HEK293 (cell line): ENCODE measurements around the gene ZNF280D.

Experiments
- CTCF ChIA-PET: fragments of 350-600 bp; formaldehyde crosslinking; extraction: SDS; loops from one replicate; lab custom pipeline; 2021; ENCODE audit warnings: antibody characterized with exemption; lab: Yijun Ruan, JAX
- POLR2A ChIA-PET: fragments of 300-600 bp; formaldehyde crosslinking; extraction: SDS; loops from one replicate; lab custom pipeline; 2020; ENCODE audit warnings: antibody characterized with exemption, inconsistent platforms; lab: Yijun Ruan, JAX
- H3K27ac ChIP-seq: fragments of 200-500 bp; sonication (Bioruptor generic); 2 replicates; pipeline ENCODE4 v1.5.1; 2014; ENCODE audit warnings: low read depth, low read length, control low read depth, inconsistent platforms; ENCODE audit errors: extremely low read depth
- H3K36me3 ChIP-seq, 2 experiments: fragments of 200-500 bp in 1 of 2; sonication (Bioruptor generic) in 1 of 2; 1 replicate in 1 of 2; 2 replicates in 1 of 2; pipeline ENCODE4 v1.5.1; 2014 to 2017; ENCODE audit warnings: inconsistent platforms in 2 of 2, low read length in 2 of 2; ENCODE audit not compliant: control insufficient read depth in 2 of 2, insufficient read depth in 1 of 2
- H3K4me1 ChIP-seq: fragments of 200-500 bp; sonication (Bioruptor generic); 2 replicates; pipeline ENCODE4 v1.5.1; 2014; ENCODE audit warnings: mild to moderate bottlenecking, low read length, inconsistent platforms; ENCODE audit not compliant: control insufficient read depth, insufficient read depth
- H3K4me3 ChIP-seq: 2 replicates; pipeline ENCODE4 v1.5.1; 2011; ENCODE audit warnings: low read depth, mild to moderate bottlenecking, control low read depth, low read length, moderate library complexity
- H3K9me3 ChIP-seq: fragments of 200-500 bp; sonication (Bioruptor generic); 2 replicates; pipeline ENCODE4 v1.5.1; 2014; ENCODE audit warnings: low read depth, low read length, inconsistent platforms; ENCODE audit not compliant: control insufficient read depth, insufficient read depth
- GLI4 ChIP-seq: fragments of 450-650 bp; formaldehyde crosslinking; IDR thresholded peaks from 2 replicates; pipeline ENCODE4 v1.5.1; 2016; ENCODE audit warnings: missing biosample characterization, missing genetic modification characterization
- GLIS2 ChIP-seq: fragments of 450-650 bp; formaldehyde crosslinking; IDR thresholded peaks from 2 replicates; pipeline ENCODE4 v1.5.1; 2016; ENCODE audit warnings: missing biosample characterization, missing genetic modification characterization
- IKZF3 ChIP-seq: fragments of 450-650 bp; IDR thresholded peaks from 2 replicates; pipeline ENCODE4 v1.5.0; 2018; ENCODE audit warnings: missing biosample characterization, mild to moderate bottlenecking, missing genetic modification characterization, moderate library complexity
- MYNN ChIP-seq: fragments of 450-650 bp; formaldehyde crosslinking; IDR thresholded peaks from 2 replicates; pipeline ENCODE4 v1.5.1; 2016; ENCODE audit warnings: missing biosample characterization, missing genetic modification characterization, borderline replicate concordance
- PRDM1 ChIP-seq: fragments of 450-650 bp; formaldehyde crosslinking; IDR thresholded peaks from 2 replicates; pipeline ENCODE4; 2016; ENCODE audit warnings: missing biosample characterization, missing genetic modification characterization
- RBAK ChIP-seq: fragments of 450-650 bp; formaldehyde crosslinking; IDR thresholded peaks from 2 replicates; pipeline ENCODE4 v1.5.1; 2016; ENCODE audit warnings: missing biosample characterization, missing genetic modification characterization
- TCF7L2 ChIP-seq: IDR thresholded peaks from 2 replicates; pipeline ENCODE4 v1.6.1; 2011; ENCODE audit warnings: low read depth, mild to moderate bottlenecking, inconsistent platforms, low read length, moderate library complexity, borderline replicate concordance
- ZBTB48 ChIP-seq: fragments of 450-650 bp; formaldehyde crosslinking; IDR thresholded peaks from 2 replicates; pipeline ENCODE4 v1.5.1; 2016; ENCODE audit warnings: missing biosample characterization, missing genetic modification characterization
- ZEB2 ChIP-seq: fragments of 450-650 bp; formaldehyde crosslinking; IDR thresholded peaks from 2 replicates; pipeline ENCODE4 v1.5.1; 2016; ENCODE audit warnings: missing biosample characterization, missing genetic modification characterization
- ZFP69B ChIP-seq: fragments of 450-650 bp; formaldehyde crosslinking; IDR thresholded peaks from 2 replicates; pipeline ENCODE4 v1.5.1; 2016; ENCODE audit warnings: missing biosample characterization, missing genetic modification characterization
- ZNF10 ChIP-seq: fragments of 450-650 bp; formaldehyde crosslinking; IDR thresholded peaks from 2 replicates; pipeline ENCODE4 v1.5.1; 2017; ENCODE audit warnings: missing biosample characterization, missing genetic modification characterization
- ZNF23 ChIP-seq: fragments of 450-650 bp; formaldehyde crosslinking; IDR thresholded peaks from 2 replicates; pipeline ENCODE4 v1.5.1; 2016; ENCODE audit warnings: missing biosample characterization, missing genetic modification characterization, borderline replicate concordance
- ZNF292 ChIP-seq: fragments of 450-650 bp; formaldehyde crosslinking; IDR thresholded peaks from 2 replicates; pipeline ENCODE4 v1.5.1; 2016; ENCODE audit warnings: low read depth, missing biosample characterization, missing genetic modification characterization, borderline replicate concordance
- ZNF48 ChIP-seq: fragments of 450-650 bp; formaldehyde crosslinking; IDR thresholded peaks from 2 replicates; pipeline ENCODE4 v1.5.1; 2016; ENCODE audit warnings: missing biosample characterization, missing genetic modification characterization
- ZNF610 ChIP-seq: fragments of 450-650 bp; formaldehyde crosslinking; IDR thresholded peaks from 2 replicates; pipeline ENCODE4 v1.5.1; 2016; ENCODE audit warnings: missing biosample characterization, missing genetic modification characterization, borderline replicate concordance
- ZNF621 ChIP-seq: fragments of 450-650 bp; formaldehyde crosslinking; IDR thresholded peaks from 2 replicates; pipeline ENCODE4 v1.5.1; 2017; ENCODE audit warnings: missing biosample characterization, missing genetic modification characterization
- ZNF626 ChIP-seq: fragments of 450-650 bp; sonication (Bioruptor Pico); formaldehyde crosslinking; IDR thresholded peaks from 2 replicates; pipeline ENCODE4 v1.5.1; 2018; ENCODE audit warnings: missing biosample characterization, missing genetic modification characterization, inconsistent platforms
- ZNF654 ChIP-seq: fragments of 450-650 bp; formaldehyde crosslinking; IDR thresholded peaks from 2 replicates; pipeline ENCODE4 v1.5.1; 2016; ENCODE audit warnings: low read depth, missing biosample characterization, missing genetic modification characterization
- ZNF768 ChIP-seq: fragments of 450-650 bp; formaldehyde crosslinking; IDR thresholded peaks from 2 replicates; pipeline ENCODE4 v1.5.1; 2018; ENCODE audit warnings: missing biosample characterization, mild to moderate bottlenecking, missing genetic modification characterization
- ZNF830 ChIP-seq: fragments of 450-650 bp; IDR thresholded peaks from 2 replicates; pipeline ENCODE4 v1.5.0; 2018; ENCODE audit warnings: missing biosample characterization, missing genetic modification characterization, low read depth, mild to moderate bottlenecking, moderate library complexity
- TF ChIP-seq, protein P1 (sequence below): fragments of 450-650 bp; formaldehyde crosslinking; IDR thresholded peaks from 2 replicates; pipeline ENCODE4 v1.5.1; 2016; ENCODE audit warnings: missing biosample characterization, missing genetic modification characterization

ZNF280D gene

DNA sequence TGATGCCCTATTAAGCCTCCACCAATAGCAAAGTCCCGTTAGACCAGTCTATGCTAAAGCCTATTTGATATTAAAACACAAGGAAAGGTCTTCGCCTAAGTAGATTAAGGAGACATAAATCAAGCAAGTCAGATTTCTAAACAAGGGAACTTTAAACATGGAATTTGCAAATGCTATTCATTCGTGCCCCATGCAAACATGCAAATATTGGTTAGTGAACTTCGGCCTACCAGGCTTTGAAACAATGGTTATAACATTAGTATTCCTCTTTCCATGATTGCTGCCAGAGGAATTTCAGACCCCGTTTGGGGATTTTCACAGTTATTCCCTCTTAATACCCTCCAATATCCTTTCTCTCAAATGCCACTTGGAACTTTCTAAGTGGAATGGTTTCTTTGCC, 36.9 kb upstream of the ZNF280D start:
- no peak overlapping the region for H3K27ac ChIP-seq
- TF ChIP-seq ZNF654 (tag by site-specific recombination) (no peak), RBAK (tag by site-specific recombination) (no peak), MYNN (tag by site-specific recombination) (no peak), TCF7L2 (no peak), ZNF48 (tag by site-specific recombination) (no peak), ZNF292 (tag by site-specific recombination) (no peak)
- TF ChIP-seq, protein P1, sequence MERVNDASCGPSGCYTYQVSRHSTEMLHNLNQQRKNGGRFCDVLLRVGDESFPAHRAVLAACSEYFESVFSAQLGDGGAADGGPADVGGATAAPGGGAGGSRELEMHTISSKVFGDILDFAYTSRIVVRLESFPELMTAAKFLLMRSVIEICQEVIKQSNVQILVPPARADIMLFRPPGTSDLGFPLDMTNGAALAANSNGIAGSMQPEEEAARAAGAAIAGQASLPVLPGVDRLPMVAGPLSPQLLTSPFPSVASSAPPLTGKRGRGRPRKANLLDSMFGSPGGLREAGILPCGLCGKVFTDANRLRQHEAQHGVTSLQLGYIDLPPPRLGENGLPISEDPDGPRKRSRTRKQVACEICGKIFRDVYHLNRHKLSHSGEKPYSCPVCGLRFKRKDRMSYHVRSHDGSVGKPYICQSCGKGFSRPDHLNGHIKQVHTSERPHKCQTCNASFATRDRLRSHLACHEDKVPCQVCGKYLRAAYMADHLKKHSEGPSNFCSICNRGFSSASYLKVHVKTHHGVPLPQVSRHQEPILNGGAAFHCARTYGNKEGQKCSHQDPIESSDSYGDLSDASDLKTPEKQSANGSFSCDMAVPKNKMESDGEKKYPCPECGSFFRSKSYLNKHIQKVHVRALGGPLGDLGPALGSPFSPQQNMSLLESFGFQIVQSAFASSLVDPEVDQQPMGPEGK (tag by site-specific recombination), result no peak
- TF ChIP-seq, all 188 proteins: peak for 0
- no peaks in the 10 kb centered on the region for H3K4me1 ChIP-seq
- H3K9me3 ChIP-seq, result no peaks in the 10 kb centered on the region
- H3K4me3 ChIP-seq, result no peak overlapping the region
- H3K36me3 ChIP-seq, result no peaks in the 10 kb centered on the region
- ChIA-PET POLR2A (no interaction called here), CTCF (no interaction called here)

DNA sequence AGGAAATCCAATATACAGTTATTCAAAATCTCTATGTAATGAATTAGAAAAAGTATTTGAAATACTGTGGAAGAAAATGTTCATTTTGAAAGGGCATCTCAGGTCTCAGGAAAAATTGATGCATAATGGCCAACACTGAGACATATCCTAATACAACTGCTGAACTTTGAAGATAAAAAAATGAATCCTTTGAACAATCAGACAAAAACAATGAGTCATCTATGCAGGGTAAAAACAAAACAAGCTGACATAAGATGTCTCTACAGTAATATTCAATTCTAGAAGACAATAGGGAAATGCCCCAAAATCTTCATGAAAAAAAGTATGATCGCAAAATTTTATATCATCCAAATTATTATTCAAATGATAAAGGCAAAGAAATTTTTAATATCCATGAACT, 34.0 kb upstream of the ZNF280D start:
- no peak overlapping the region for H3K27ac ChIP-seq
- POLR2A ChIA-PET, result no interaction called here
- H3K36me3 ChIP-seq, result no peaks in the 10 kb centered on the region
- no peak overlapping the region for H3K4me3 ChIP-seq
- no peaks in the 10 kb centered on the region for H3K9me3 ChIP-seq
- TF ChIP-seq ZFP69B (tag by site-specific recombination) (no peak), ZNF10 (tag by site-specific recombination) (no peak), ZNF626 (no peak), ZNF768 (tag by site-specific recombination) (no peak), PRDM1 (no peak), ZNF621 (tag by site-specific recombination) (no peak), ZNF830 (tag by site-specific recombination) (no peak), ZEB2 (tag by site-specific recombination) (no peak), ZNF23 (no peak), GLIS2 (tag by site-specific recombination) (no peak), IKZF3 (tag by site-specific recombination) (no peak), ZNF654 (tag by site-specific recombination) (no peak), GLI4 (no peak), ZNF610 (tag by site-specific recombination) (no peak)
- no peaks in the 10 kb centered on the region for H3K4me1 ChIP-seq
- CTCF ChIA-PET, result no interaction called here

DNA sequence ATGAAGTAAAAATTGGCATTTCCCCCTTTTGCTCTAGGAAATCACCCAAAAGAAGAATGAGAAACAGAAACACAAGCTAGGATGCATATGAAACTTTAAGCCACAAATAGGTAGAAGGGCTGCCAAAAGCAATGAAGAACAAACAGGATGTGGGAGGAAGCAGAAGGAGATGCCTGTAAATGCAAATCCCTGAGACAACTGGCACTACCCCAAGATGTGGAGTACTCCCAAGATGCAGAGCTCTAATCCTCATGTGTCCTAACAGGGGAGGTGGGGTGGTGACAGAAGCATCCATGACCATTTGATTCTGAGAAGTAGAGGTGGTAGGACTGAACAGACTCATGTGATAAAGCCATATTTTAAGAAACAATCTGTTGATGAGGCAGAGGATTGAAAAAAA, 31.9 kb upstream of the ZNF280D start:
- TF ChIP-seq ZBTB48 (tag by site-specific recombination), result no peak
- H3K27ac ChIP-seq, result no peak overlapping the region
- H3K4me1 ChIP-seq, result no peaks in the 10 kb centered on the region
- ChIA-PET POLR2A (no interaction called here), CTCF (no interaction called here)
- H3K36me3 ChIP-seq, result no peaks in the 10 kb centered on the region
- no peak overlapping the region for H3K4me3 ChIP-seq
- no peaks in the 10 kb centered on the region for H3K9me3 ChIP-seq
